Hepatocyte (in vitro differentiated cells): ENCODE data around the gene ASPM. TPM values are rescaled to one million over a fixed set of nuclear protein-coding genes. Genes with fewer than 3 reads are reported as not detected.

Experiments
- DNase-seq: peaks from one replicate; pipeline ENCODE4 v3.0.0-alpha.2; 2016; ENCODE audit warnings: low spot score
- H2AFZ ChIP-seq: fragments of 200-600 bp; sonication (generic); 2 replicates; pipeline ENCODE4 v1.6.0; 2016; ENCODE audit warnings: antibody characterized with exemption, mild to moderate bottlenecking
- H3K27ac ChIP-seq: fragments of 200-600 bp; sonication (generic); 2 replicates; pipeline ENCODE4 v1.5.1; 2016; ENCODE audit warnings: mild to moderate bottlenecking
- H3K27me3 ChIP-seq: fragments of 200-600 bp; sonication (generic); 2 replicates; pipeline ENCODE4 v1.6.1; 2016
- H3K36me3 ChIP-seq: fragments of 200-600 bp; sonication (generic); replicated peaks from 2 replicates; pipeline ENCODE4 v1.5.1; 2016; ENCODE audit warnings: low read depth; ENCODE audit not compliant: insufficient read depth
- H3K4me1 ChIP-seq: fragments of 200-600 bp; sonication (generic); 2 replicates; pipeline ENCODE4 v1.5.1; 2016; ENCODE audit warnings: mild to moderate bottlenecking, moderate library complexity; ENCODE audit not compliant: insufficient read depth
- H3K4me2 ChIP-seq: fragments of 200-600 bp; sonication (generic); 2 replicates; pipeline ENCODE4 v1.6.0; 2016
- H3K4me3 ChIP-seq: fragments of 200-600 bp; sonication (generic); 2 replicates; pipeline ENCODE4 v1.5.1; 2016; ENCODE audit warnings: mild to moderate bottlenecking
- H3K79me2 ChIP-seq: fragments of 200-600 bp; sonication (generic); 2 replicates; pipeline ENCODE4 v1.6.0; 2017; ENCODE audit warnings: mild to moderate bottlenecking
- H3K9me2 ChIP-seq: fragments of 200-600 bp; sonication (generic); replicated peaks from 2 replicates; pipeline ENCODE4 v1.6.0; 2017; ENCODE audit warnings: mild to moderate bottlenecking; ENCODE audit not compliant: insufficient read depth
- H3K9me3 ChIP-seq: fragments of 200-600 bp; sonication (generic); 2 replicates; pipeline ENCODE4 v1.5.1; 2016; ENCODE audit warnings: low read depth, mild to moderate bottlenecking
- H4K20me1 ChIP-seq: fragments of 200-600 bp; sonication (generic); 2 replicates; pipeline ENCODE4 v1.6.0; 2016; ENCODE audit warnings: mild to moderate bottlenecking; ENCODE audit not compliant: insufficient read depth, poor library complexity, severe bottlenecking
- CTCF ChIP-seq: fragments of 200-600 bp; sonication (generic); IDR thresholded peaks from 2 replicates; pipeline ENCODE4 v1.5.1; 2016; ENCODE audit warnings: antibody characterized with exemption, mild to moderate bottlenecking; ENCODE audit not compliant: poor library complexity
- EZH2 ChIP-seq: fragments of 200-600 bp; sonication (generic); IDR thresholded peaks from 2 replicates; pipeline ENCODE4 v1.6.1; 2016; ENCODE audit warnings: antibody characterized with exemption, mild to moderate bottlenecking, borderline replicate concordance
- EZH2phosphoT487 ChIP-seq: fragments of 200-600 bp; sonication (generic); IDR thresholded peaks from one replicate; pipeline ENCODE4 v1.6.1; 2018; ENCODE audit warnings: antibody characterized with exemption, mild to moderate bottlenecking, low read depth, moderate library complexity; ENCODE audit not compliant: unreplicated experiment, severe bottlenecking
- WGBS: methylation state at CpG from one replicate; pipeline ENCODE4 v1.1.6; 2016; ENCODE audit warnings: low lambda C conversion rate; ENCODE audit errors: missing lambda C conversion rate; 5-methylcytosine and 5-hydroxymethylcytosine counted together
- polyA plus RNA-seq: library from polyadenylated mRNA; unstranded; fragments of >200 nt; fragmentation: Nextera tagmentation; extraction: Ambion mirVana; gene quantifications from 2 replicates; pipeline ENCODE4 v1.2.1, GENCODE V29; 2016
- total RNA-seq: library from RNA; depleted of rRNA; stranded (reverse); fragments of >200 nt; gene quantifications from 2 replicates; pipeline ENCODE4 v1.2.3, GENCODE V29; 2014

ASPM gene
- total and polyA plus RNA-seq, 2 experiments from 2014 or later = 3.2 to 7.6 TPM

DNA sequence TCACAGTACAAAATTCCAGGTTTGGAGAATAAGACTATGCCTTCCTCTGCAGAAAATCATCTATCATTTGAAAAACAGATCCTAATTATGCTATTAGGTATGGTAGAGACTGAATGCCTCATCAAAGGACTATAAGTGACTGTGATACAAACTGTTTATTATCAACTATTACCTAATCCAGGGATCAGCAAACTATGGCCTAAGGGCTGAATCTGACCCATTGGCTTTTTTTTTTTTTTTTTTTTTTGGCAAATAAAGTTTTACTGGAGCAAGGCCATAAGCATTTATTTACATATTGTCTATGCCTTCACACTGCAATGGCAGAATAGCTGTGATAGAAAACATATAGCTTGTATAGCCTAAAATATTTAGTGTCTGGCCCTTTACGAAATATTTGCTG, 4.7 kb upstream of the ASPM start:
- Histone ChIP-seq H3K79me2 (no peaks in the 10 kb centered on the region), H3K9me3 (no peaks in the 10 kb centered on the region), H3K4me2 (no peak overlapping the region), H2AFZ (no peak overlapping the region), H3K4me1 (peaks cover 6% of the 10 kb centered on the region), H3K36me3 (no peaks in the 10 kb centered on the region), H3K27me3 (no peaks in the 10 kb centered on the region), H3K27ac (no peak overlapping the region), H3K9me2 (no peaks in the 10 kb centered on the region), H4K20me1 (no peaks in the 10 kb centered on the region), H3K4me3 (no peak overlapping the region)
- WGBS = 48% methylated on average over 1 of the region's 1 CpG
- no peak for TF ChIP-seq EZH2
- TF ChIP-seq CTCF = no peak
- TF ChIP-seq EZH2phosphoT487 = no peak
- DNase-seq = no peak

DNA sequence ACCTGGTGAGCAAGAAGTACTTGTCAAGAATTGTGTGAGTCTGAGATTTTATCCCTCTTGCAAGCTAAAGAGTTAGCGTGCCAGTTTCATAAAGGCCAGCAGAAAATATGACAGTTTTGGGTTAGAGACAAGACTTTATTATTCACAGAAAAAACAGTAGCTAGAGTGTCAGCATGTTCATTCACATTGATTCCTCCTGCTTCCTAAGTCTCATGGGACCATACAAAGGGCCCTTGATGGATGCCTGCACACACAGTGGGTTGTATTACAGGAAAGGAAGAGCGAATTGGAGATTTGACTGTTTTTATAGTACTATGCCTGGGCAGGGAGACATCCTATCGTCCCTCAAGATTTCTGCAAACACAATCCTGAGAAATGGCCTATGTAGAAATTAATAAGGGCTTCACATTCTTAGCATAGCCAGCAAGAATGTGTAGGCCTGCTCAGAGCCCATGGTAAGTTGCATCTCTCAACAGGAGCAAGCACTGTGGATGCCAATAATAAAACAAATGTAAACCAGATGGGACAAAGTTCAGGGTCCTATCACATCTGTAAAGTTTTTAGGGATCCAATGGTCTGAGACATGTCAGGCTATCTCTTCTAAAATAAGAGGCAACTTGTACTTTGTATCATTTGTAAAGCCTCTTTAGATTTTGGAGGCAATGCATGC, 4.0 kb upstream of the ASPM start:
- TF ChIP-seq EZH2phosphoT487 (no peak), EZH2 (no peak), CTCF (no peak)
- Histone ChIP-seq H2AFZ (no peak overlapping the region), H3K4me3 (no peak overlapping the region), H3K4me2 (no peak overlapping the region), H3K27me3 (no peaks in the 10 kb centered on the region), H3K36me3 (no peaks in the 10 kb centered on the region), H3K4me1 (peaks cover 6% of the 10 kb centered on the region), H3K27ac (no peak overlapping the region), H3K9me3 (no peaks in the 10 kb centered on the region), H3K79me2 (no peaks in the 10 kb centered on the region), H4K20me1 (no peaks in the 10 kb centered on the region), H3K9me2 (no peaks in the 10 kb centered on the region)
- 81% methylated on average over 3 of the region's 3 CpGs for WGBS
- no peak for DNase-seq

DNA sequence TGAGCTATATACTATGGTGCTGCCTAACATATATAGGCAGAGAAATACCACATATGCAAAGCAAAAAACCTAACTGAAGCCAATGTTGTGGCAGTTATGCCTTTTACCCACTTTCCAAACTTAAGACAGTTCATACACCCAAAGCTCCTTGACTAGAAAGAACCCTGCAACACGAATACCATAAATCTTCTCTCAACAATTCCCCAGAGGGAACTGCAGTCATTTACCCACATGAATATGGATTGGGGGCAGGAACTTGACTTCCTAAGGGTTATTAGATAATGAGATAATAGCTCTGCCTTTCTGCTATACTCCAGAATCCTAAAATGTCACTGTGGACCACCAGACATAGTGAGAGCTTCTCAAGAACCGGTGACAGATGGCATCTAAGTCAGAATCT, 2.9 kb upstream of the ASPM start:
- Histone ChIP-seq H4K20me1 (no peaks in the 10 kb centered on the region), H3K9me3 (no peaks in the 10 kb centered on the region), H3K79me2 (peaks cover 10% of the 10 kb centered on the region), H3K4me2 (no peak overlapping the region), H3K27ac (no peak overlapping the region), H2AFZ (no peak overlapping the region), H3K4me3 (no peak overlapping the region), H3K9me2 (no peaks in the 10 kb centered on the region), H3K27me3 (no peaks in the 10 kb centered on the region), H3K36me3 (no peaks in the 10 kb centered on the region), H3K4me1 (peaks cover 6% of the 10 kb centered on the region)
- TF ChIP-seq CTCF (no peak), EZH2 (no peak), EZH2phosphoT487 (no peak)
- WGBS = 88% methylated on average over 2 of the region's 2 CpGs
- no peak for DNase-seq
